ENCODE measurements around the gene SPATA20.

SPATA20 gene

DNA sequence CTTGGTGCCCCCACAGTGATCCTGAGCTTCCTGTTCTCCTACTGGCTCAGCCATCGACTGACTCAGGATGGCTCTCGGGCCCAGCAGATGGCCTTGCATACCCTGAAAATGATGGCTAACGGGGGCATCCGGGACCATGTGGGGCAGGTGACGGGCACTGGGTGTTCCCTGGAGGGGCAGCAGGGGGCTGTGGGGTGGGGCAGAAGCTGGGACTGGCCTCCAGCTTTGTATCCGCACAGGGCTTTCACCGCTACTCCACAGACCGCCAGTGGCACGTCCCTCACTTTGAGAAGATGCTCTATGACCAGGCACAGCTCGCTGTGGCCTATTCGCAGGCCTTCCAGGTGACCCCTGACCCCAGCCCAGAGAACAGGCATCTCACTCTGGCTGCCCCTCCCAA lies 3.0 kb downstream of the SPATA20 start:
- in situ Hi-C loops (cut with HindIII; ENCODE audit: low pct_ligation_motif_present, low sequenced_read_pairs), result loop anchor here (25.0 kb wide), 1 partner anchor 137 kb away; no protein-coding TSS in a partner anchor
- no peak overlapping the region for H3K4me3 ChIP-seq (ENCODE audit: low read depth, low read length)
- H3K36me3 ChIP-seq (replicated peaks), result peaks cover 3% of the 10 kb centered on the region
- no peak overlapping the region for H3K27ac ChIP-seq
- no peaks in the 10 kb centered on the region for H3K27me3 ChIP-seq (replicated peaks)
- TF ChIP-seq, protein P1, sequence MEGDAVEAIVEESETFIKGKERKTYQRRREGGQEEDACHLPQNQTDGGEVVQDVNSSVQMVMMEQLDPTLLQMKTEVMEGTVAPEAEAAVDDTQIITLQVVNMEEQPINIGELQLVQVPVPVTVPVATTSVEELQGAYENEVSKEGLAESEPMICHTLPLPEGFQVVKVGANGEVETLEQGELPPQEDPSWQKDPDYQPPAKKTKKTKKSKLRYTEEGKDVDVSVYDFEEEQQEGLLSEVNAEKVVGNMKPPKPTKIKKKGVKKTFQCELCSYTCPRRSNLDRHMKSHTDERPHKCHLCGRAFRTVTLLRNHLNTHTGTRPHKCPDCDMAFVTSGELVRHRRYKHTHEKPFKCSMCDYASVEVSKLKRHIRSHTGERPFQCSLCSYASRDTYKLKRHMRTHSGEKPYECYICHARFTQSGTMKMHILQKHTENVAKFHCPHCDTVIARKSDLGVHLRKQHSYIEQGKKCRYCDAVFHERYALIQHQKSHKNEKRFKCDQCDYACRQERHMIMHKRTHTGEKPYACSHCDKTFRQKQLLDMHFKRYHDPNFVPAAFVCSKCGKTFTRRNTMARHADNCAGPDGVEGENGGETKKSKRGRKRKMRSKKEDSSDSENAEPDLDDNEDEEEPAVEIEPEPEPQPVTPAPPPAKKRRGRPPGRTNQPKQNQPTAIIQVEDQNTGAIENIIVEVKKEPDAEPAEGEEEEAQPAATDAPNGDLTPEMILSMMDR (IDR thresholded peaks at IDR 0.05; ENCODE audit: low read depth, low read length, missing control alignments), result no peak
- no peak for DNase-seq

DNA sequence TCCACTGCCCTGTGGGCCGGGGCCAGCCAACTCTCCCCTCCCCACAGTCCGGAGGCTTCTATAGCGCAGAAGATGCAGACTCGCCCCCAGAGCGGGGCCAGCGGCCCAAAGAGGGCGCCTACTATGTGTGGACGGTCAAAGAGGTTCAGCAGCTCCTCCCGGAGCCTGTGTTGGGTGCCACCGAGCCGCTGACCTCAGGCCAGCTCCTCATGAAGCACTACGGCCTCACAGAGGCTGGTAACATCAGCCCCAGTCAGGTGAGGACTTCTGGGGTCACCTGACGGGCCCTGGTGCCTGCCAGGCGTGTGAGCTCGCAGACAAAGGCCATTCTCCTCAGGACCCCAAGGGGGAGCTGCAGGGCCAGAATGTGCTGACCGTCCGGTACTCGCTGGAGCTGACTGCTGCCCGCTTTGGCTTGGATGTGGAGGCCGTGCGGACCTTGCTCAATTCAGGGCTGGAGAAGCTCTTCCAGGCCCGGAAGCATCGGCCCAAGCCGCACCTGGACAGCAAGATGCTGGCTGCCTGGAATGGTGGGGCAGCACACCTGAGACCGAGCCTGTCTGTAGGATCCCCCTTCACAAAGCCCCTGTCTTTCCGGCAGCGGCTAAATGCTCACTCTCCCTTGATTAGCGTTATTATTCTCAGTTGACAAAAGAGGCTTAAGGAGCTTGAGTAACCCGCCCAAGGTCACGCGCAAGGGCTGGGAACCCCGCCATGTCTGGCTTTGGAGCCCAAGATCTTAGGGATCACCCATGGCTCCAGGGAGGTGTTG lies 3.9 kb downstream of the SPATA20 start:
- H3K4me3 ChIP-seq (ENCODE audit: low read depth, low read length), result no peak overlapping the region
- H3K36me3 ChIP-seq (replicated peaks), result peaks cover 3% of the 10 kb centered on the region
- TF ChIP-seq, protein P1 (IDR thresholded peaks at IDR 0.05; ENCODE audit: low read depth, low read length, missing control alignments), result peak; percentile 95
- DNase-seq, result peak; percentile 78
- H3K27me3 ChIP-seq (replicated peaks), result no peaks in the 10 kb centered on the region
- in situ Hi-C loops (cut with HindIII; ENCODE audit: low pct_ligation_motif_present, low sequenced_read_pairs), result loop anchor here (25.0 kb wide), 1 partner anchor 136 kb away; no protein-coding TSS in a partner anchor
- H3K27ac ChIP-seq, result no peak overlapping the region

GRCh38 chr17:50551433-50551815 lies 4.5 kb downstream of the SPATA20 start:
- peaks cover 3% of the 10 kb centered on the region for H3K36me3 ChIP-seq (replicated peaks)
- TF ChIP-seq, protein P1 (IDR thresholded peaks at IDR 0.05; ENCODE audit: low read depth, low read length, missing control alignments), result no peak
- no peak overlapping the region for H3K4me3 ChIP-seq (ENCODE audit: low read depth, low read length)
- H3K27me3 ChIP-seq (replicated peaks), result no peaks in the 10 kb centered on the region
- H3K27ac ChIP-seq, result no peak overlapping the region
- no peak for DNase-seq
- in situ Hi-C loops (cut with HindIII; ENCODE audit: low pct_ligation_motif_present, low sequenced_read_pairs), result loop anchor here (25.0 kb wide), 1 partner anchor 136 kb away; no protein-coding TSS in a partner anchor

DNA sequence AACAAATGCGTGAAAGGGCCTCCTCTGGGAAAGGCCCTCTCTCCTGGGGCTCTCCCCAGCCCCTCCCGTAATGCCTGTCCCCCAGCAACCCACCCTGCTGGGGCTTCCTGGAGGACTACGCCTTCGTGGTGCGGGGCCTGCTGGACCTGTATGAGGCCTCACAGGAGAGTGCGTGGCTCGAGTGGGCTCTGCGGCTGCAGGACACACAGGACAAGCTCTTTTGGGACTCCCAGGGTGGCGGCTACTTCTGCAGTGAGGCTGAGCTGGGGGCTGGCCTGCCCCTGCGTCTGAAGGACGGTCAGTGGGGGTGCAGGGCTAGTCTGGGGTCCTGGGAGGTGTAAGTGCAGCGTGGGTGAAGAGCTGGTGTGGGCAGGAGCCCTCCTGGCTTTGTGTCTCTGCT lies 4.9 kb downstream of the SPATA20 start:
- in situ Hi-C loops (cut with HindIII; ENCODE audit: low pct_ligation_motif_present, low sequenced_read_pairs), result loop anchor here (25.0 kb wide), 1 partner anchor 135 kb away; no protein-coding TSS in a partner anchor
- Histone ChIP-seq H3K27ac (no peak overlapping the region), H3K27me3 (replicated peaks) (peaks cover 2% of the 10 kb centered on the region), H3K4me3 (ENCODE audit: low read depth, low read length) (no peak overlapping the region), H3K36me3 (replicated peaks) (peaks cover 3% of the 10 kb centered on the region)
- TF ChIP-seq, protein P1 (IDR thresholded peaks at IDR 0.05; ENCODE audit: low read depth, low read length, missing control alignments), result no peak
- DNase-seq, result no peak

DNA sequence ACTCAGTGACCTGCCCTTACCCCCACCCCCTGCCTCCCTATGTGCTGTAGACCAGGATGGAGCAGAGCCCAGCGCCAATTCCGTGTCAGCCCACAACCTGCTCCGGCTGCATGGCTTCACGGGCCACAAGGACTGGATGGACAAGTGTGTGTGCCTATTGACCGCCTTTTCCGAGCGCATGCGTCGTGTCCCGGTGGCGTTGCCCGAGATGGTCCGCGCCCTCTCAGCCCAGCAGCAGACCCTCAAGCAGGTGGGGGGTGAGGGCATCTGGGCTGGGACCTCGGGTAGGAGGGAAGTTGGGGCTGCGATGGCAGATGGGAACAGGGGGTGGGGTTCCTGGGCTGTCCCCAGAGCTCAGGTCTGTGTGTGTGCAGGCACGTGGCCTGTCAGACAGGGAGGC lies 7.2 kb downstream of the SPATA20 start:
- Histone ChIP-seq H3K27me3 (replicated peaks) (peaks cover 21% of the 10 kb centered on the region), H3K36me3 (replicated peaks) (peaks cover 3% of the 10 kb centered on the region), H3K4me3 (ENCODE audit: low read depth, low read length) (no peak overlapping the region), H3K27ac (no peak overlapping the region)
- DNase-seq, result no peak
- TF ChIP-seq, protein P1 (IDR thresholded peaks at IDR 0.05; ENCODE audit: low read depth, low read length, missing control alignments), result no peak
- in situ Hi-C loops (cut with HindIII; ENCODE audit: low pct_ligation_motif_present, low sequenced_read_pairs), result loop anchor here (25.0 kb wide), 1 partner anchor 133 kb away; no protein-coding TSS in a partner anchor

Measured in brain microvascular endothelial cell (primary cell).